Keratinocyte (primary cell): ENCODE measurements around the gene FOCAD. TPM values are rescaled to one million over a fixed set of nuclear protein-coding genes. Genes with fewer than 3 reads are reported as not detected.

Experiments used
- DNase-seq: peaks from one replicate; pipeline ENCODE4 v3.0.0-alpha.2; 2011; ENCODE audit warnings: low read depth, missing footprints, low spot score
- FAIRE-seq: peaks from 2 replicates; lab custom pipeline; 2011; peaks lifted over from hg19 to GRCh38; lab: Jason Lieb, UNC
- H2AFZ ChIP-seq: 2 replicates; pipeline ENCODE4 v1.6.0; 2012; ENCODE audit warnings: low read length, control low read depth, inconsistent platforms; ENCODE audit not compliant: control insufficient read depth
- H3K27ac ChIP-seq: 2 replicates; pipeline ENCODE4 v1.5.1; 2011; ENCODE audit warnings: low read length; ENCODE audit not compliant: control insufficient read depth, insufficient read depth
- H3K27me3 ChIP-seq: 3 replicates; pipeline ENCODE4 v1.6.0; 2011; ENCODE audit warnings: low read length; ENCODE audit not compliant: control insufficient read depth, insufficient read depth; ENCODE audit errors: extremely low read depth
- H3K36me3 ChIP-seq, 2 experiments: 2 replicates in 1 of 2; 3 replicates in 1 of 2; pipeline ENCODE4 v1.5.1; 2011; ENCODE audit warnings: low read length in 2 of 2, mild to moderate bottlenecking in 1 of 2; ENCODE audit not compliant: control insufficient read depth in 2 of 2, insufficient read depth in 2 of 2; ENCODE audit errors: extremely low read depth in 1 of 2
- H3K4me1 ChIP-seq: 3 replicates; pipeline ENCODE4 v1.5.1; 2011; ENCODE audit warnings: low read length; ENCODE audit not compliant: control insufficient read depth, insufficient read depth; ENCODE audit errors: extremely low read depth
- H3K4me2 ChIP-seq: 3 replicates; pipeline ENCODE4 v1.6.0; 2011; ENCODE audit warnings: low read depth, low read length; ENCODE audit not compliant: control insufficient read depth, insufficient read depth; ENCODE audit errors: extremely low read depth
- H3K4me3 ChIP-seq, 3 experiments: fragments of 200-600 bp in 1 of 3; sonication (generic) in 1 of 3; 2 replicates in 2 of 3; 3 replicates in 1 of 3; pipeline ENCODE4 v1.5.1; 2011 to 2016; ENCODE audit warnings: low read length in 3 of 3, mild to moderate bottlenecking in 3 of 3, control low read depth in 2 of 3, inconsistent platforms in 1 of 3, low read depth in 1 of 3, mixed read lengths in 1 of 3, mixed run types in 1 of 3, moderate library complexity in 1 of 3; ENCODE audit not compliant: control insufficient read depth in 2 of 3, insufficient read depth in 2 of 3; ENCODE audit errors: extremely low read depth in 1 of 3
- H3K79me2 ChIP-seq: 2 replicates; pipeline ENCODE4 v1.6.0; 2012; ENCODE audit warnings: low read length; ENCODE audit not compliant: control insufficient read depth, insufficient read depth
- H3K9ac ChIP-seq: 3 replicates; pipeline ENCODE4 v1.6.0; 2011; ENCODE audit warnings: low read length; ENCODE audit not compliant: control insufficient read depth, insufficient read depth; ENCODE audit errors: extremely low read depth
- H3K9me1 ChIP-seq: 3 replicates; pipeline ENCODE4 v1.6.0; 2011; ENCODE audit warnings: low read length; ENCODE audit not compliant: control insufficient read depth, insufficient read depth; ENCODE audit errors: extremely low read depth
- H3K9me3 ChIP-seq: 2 replicates; pipeline ENCODE4 v1.5.1; 2012; ENCODE audit warnings: low read depth, low read length; ENCODE audit not compliant: control insufficient read depth
- H4K20me1 ChIP-seq: 3 replicates; pipeline ENCODE4 v1.6.0; 2011; ENCODE audit warnings: low read length; ENCODE audit not compliant: control insufficient read depth, insufficient read depth; ENCODE audit errors: extremely low read depth
- EZH2 ChIP-seq: IDR thresholded peaks from one replicate; pipeline ENCODE4 v1.6.1; 2012; ENCODE audit warnings: inconsistent platforms, mild to moderate bottlenecking, low read length, moderate library complexity
- dilution Hi-C: fragments of 300-500 bp; cut with MboI; formaldehyde crosslinking; loops from one replicate; pipeline ENCODE4 v1.7.0; 2020; ENCODE audit warnings: low sequenced_read_pairs; ENCODE audit not compliant: extremely low pct_ligation_motif_present
- polyA plus RNA-seq, 5 experiments: library from polyadenylated mRNA; depleted of rRNA in 3 of 5; stranded (reverse) in 3 of 5; stranded (forward) in 1 of 5; unstranded in 1 of 5; fragments of >200 nt; gene quantifications; 1 replicate in 1 of 5; 2 replicates in 3 of 5; 3 replicates in 1 of 5; pipeline versions ENCODE4 v1.2.1 to v1.2.3, GENCODE V29; 2011 to 2012; ENCODE audit warnings: missing spikeins in 2 of 5, low read depth in 1 of 5, low replicate concordance in 1 of 5
- TF ChIP-seq, protein P1 (sequence below), 3 experiments: IDR thresholded peaks in 1 of 3; conservative IDR thresholded peaks in 1 of 3; optimal IDR thresholded peaks in 1 of 3; 2 replicates in 2 of 3; 3 replicates in 1 of 3; pipeline versions ENCODE3 to v1.5.1; 2011; ENCODE audit warnings: low read length in 3 of 3, mild to moderate bottlenecking in 3 of 3, moderate library complexity in 2 of 3, control low read depth in 1 of 3, inconsistent platforms in 1 of 3; ENCODE audit not compliant: insufficient read depth in 2 of 3; ENCODE audit errors: extremely low read depth in 1 of 3

Gene FOCAD
- polyA plus RNA-seq, 1 donor (not counting 4 experiments of a cell fraction or from before 2014, with no cell fraction given): 33.1 TPM

DNA sequence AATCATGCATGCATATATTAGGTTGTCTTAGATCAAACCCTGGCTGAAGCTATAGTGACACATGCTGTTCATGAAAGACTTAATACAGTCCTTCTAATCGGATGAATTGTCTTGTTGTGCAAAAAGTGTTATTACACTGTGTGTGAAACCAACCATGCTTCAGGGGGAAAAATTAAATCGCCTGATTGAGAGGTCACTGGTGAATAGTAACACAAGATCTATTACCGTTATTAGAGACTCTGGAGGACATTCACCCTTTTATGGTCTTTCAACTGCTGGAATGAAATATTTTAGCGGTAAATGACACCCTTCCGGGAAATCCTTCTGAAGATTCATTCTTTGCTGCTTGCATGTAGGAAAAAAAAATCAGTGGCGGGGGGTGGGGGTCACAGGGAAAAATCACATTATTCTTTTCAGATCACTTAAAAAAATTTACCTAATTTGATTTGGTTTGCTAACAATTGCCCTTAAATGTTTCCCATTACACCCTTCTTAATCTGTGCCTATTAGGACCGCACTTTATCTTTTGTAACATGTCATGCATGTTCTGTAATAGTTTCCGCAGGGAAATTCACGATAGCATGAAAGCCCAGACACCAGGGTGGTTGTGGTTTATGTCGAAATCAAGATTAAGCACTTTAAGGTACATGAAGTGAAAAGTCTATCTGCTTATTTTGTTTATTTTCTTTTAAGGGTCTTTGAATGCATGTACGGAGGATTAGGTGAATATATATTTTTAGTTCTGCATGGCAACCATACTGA is 120.6 kb downstream of the FOCAD start:
- Histone ChIP-seq H3K79me2 (no peaks in the 10 kb centered on the region), H3K27ac (no peak overlapping the region), H3K9me1 (no peaks in the 10 kb centered on the region), H4K20me1 (no peaks in the 10 kb centered on the region), H3K4me2 (no peak overlapping the region), H3K9me3 (no peaks in the 10 kb centered on the region), H2AFZ (no peak overlapping the region), H3K36me3 (no peaks in the 10 kb centered on the region), H3K4me1 (no peaks in the 10 kb centered on the region), H3K9ac (no peak overlapping the region), H3K27me3 (no peaks in the 10 kb centered on the region), H3K4me3 (no peak overlapping the region)
- peak; percentile 17 for FAIRE-seq
- TF ChIP-seq, protein P1, sequence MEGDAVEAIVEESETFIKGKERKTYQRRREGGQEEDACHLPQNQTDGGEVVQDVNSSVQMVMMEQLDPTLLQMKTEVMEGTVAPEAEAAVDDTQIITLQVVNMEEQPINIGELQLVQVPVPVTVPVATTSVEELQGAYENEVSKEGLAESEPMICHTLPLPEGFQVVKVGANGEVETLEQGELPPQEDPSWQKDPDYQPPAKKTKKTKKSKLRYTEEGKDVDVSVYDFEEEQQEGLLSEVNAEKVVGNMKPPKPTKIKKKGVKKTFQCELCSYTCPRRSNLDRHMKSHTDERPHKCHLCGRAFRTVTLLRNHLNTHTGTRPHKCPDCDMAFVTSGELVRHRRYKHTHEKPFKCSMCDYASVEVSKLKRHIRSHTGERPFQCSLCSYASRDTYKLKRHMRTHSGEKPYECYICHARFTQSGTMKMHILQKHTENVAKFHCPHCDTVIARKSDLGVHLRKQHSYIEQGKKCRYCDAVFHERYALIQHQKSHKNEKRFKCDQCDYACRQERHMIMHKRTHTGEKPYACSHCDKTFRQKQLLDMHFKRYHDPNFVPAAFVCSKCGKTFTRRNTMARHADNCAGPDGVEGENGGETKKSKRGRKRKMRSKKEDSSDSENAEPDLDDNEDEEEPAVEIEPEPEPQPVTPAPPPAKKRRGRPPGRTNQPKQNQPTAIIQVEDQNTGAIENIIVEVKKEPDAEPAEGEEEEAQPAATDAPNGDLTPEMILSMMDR (optimal IDR thresholded peaks at IDR 0.05 in 1 of 3, IDR thresholded peaks at IDR 0.05 in 1 of 3, conservative IDR thresholded peaks at IDR 0.05 in 1 of 3; ENCODE audit: extremely low read depth in 1 of 3, insufficient read depth in 2 of 3, low read length in 3 of 3): no peak
- no peak for DNase-seq
- dilution Hi-C loops: no loop called here

DNA sequence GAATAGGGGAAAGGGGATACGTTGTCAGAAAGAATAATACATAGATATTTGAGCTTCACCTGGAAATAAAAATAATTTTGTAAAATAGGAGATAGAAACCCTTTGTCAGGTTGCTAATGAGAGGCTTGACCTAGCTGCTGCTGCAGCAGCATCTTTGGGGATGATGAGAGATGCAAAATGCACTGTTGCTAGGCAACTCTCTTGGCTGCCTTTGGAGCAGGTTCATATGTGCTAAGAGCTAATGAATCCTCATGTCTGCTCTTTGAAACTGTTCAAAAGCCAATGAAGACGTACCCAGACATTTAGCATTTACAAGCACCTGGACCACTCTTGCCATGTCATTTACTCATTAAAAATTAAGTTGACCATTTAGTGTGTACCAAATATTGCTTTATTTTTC is 121.7 kb downstream of the FOCAD start:
- no peaks in the 10 kb centered on the region for H3K4me1 ChIP-seq
- no peak overlapping the region for H2AFZ ChIP-seq
- H3K9me3 ChIP-seq: no peaks in the 10 kb centered on the region
- no peak overlapping the region for H3K4me2 ChIP-seq
- no peaks in the 10 kb centered on the region for H3K27me3 ChIP-seq
- H3K79me2 ChIP-seq: no peaks in the 10 kb centered on the region
- FAIRE-seq (no peak), DNase-seq (no peak)
- H3K27ac ChIP-seq: no peak overlapping the region
- no peaks in the 10 kb centered on the region for H3K9me1 ChIP-seq
- no peak for TF ChIP-seq EZH2
- TF ChIP-seq, protein P1 (optimal IDR thresholded peaks at IDR 0.05 in 1 of 3, IDR thresholded peaks at IDR 0.05 in 1 of 3, conservative IDR thresholded peaks at IDR 0.05 in 1 of 3; ENCODE audit: extremely low read depth in 1 of 3, insufficient read depth in 2 of 3, low read length in 3 of 3): no peak
- H3K36me3 ChIP-seq: no peaks in the 10 kb centered on the region
- no peak overlapping the region for H3K9ac ChIP-seq
- dilution Hi-C loops: no loop called here
- no peak overlapping the region for H3K4me3 ChIP-seq
- no peaks in the 10 kb centered on the region for H4K20me1 ChIP-seq
